ENCODE results near the gene CASS4. TPM values are rescaled to one million over a fixed set of nuclear protein-coding genes. Genes with fewer than 3 reads are reported as not detected.

The CASS4 gene
- total and polyA plus RNA-seq, 9 donors: 1.0 to 6.9 (median 2.5) TPM

DNA sequence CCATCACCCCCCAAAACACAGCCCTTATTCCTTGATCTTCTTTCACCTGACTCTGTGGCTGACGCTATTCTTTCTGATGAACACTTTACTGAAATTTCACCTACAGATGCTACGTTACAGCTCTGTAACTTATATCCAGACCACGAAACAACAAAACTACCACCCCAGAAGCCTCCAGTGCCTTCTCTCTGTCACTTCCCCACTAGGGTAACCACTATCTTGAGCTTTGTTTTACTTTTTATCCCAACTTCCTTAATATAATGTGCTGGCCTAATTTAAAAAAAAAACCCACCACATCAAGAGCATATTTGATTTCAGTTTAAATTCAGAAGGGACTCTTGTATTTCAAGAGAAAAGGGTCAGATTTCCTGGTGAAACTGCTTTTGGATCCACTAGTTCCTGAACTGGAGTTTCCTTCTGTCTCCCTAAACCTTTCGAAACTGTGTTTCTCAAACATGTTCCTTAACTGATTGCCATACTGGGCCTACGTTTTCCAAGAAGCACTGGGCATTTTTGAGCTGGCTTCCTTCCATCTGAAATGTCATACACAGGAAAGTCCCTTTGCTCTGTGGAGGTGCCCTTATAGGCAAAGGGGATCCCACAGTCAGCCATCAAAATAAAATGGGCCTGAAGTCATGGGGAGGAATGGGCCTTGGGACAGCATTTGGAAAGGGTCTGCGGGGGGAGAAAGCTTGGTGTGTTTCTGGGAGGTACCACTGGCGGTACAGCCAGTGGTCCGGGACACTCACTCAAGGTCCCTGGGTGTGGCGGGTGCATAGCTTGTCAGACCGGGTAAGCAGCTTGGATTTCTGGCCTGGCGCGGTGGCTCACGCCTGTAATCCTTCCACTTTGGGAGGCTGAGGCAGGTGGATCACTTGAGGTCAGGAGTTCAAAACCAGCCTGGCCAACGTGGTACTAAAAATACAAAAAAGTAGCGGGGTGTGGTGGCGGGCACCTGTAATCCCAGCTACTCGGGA is 30.6 kb downstream of the CASS4 start:
- H3K27ac ChIP-seq: no peak overlapping the region
- H3K4me3 ChIP-seq: no peak overlapping the region
- H3K27me3 ChIP-seq: no peaks in the 10 kb centered on the region
- intact Hi-C loops (cut with DNase I): no loop called here
- WGBS, 3 donors: 89 to 90% (median 90%) methylated on average over 17 of the region's 17 CpGs
- H3K9me3 ChIP-seq: no peaks in the 10 kb centered on the region
- DNase-seq: no peak
- TF ChIP-seq EP300 (IDR thresholded peaks at IDR 0.05): no peak
- no peak for TF ChIP-seq POLR2A (IDR thresholded peaks at IDR 0.05)
- no peaks in the 10 kb centered on the region for H3K36me3 ChIP-seq
- peaks cover 13% of the 10 kb centered on the region for H3K4me1 ChIP-seq (ENCODE audit: insufficient read depth)

GRCh38 chr20:56443654-56444540 is 31.8 kb downstream of the CASS4 start:
- H3K4me1 ChIP-seq (ENCODE audit: insufficient read depth): peaks cover 13% of the 10 kb centered on the region
- H3K27me3 ChIP-seq: no peaks in the 10 kb centered on the region
- no peaks in the 10 kb centered on the region for H3K9me3 ChIP-seq
- intact Hi-C loops (cut with DNase I): no loop called here
- H3K27ac ChIP-seq: peak overlapping the region; percentile 0 to 40
- no peak overlapping the region for H3K4me3 ChIP-seq
- TF ChIP-seq EP300 (IDR thresholded peaks at IDR 0.05): no peak
- TF ChIP-seq, protein P1, sequence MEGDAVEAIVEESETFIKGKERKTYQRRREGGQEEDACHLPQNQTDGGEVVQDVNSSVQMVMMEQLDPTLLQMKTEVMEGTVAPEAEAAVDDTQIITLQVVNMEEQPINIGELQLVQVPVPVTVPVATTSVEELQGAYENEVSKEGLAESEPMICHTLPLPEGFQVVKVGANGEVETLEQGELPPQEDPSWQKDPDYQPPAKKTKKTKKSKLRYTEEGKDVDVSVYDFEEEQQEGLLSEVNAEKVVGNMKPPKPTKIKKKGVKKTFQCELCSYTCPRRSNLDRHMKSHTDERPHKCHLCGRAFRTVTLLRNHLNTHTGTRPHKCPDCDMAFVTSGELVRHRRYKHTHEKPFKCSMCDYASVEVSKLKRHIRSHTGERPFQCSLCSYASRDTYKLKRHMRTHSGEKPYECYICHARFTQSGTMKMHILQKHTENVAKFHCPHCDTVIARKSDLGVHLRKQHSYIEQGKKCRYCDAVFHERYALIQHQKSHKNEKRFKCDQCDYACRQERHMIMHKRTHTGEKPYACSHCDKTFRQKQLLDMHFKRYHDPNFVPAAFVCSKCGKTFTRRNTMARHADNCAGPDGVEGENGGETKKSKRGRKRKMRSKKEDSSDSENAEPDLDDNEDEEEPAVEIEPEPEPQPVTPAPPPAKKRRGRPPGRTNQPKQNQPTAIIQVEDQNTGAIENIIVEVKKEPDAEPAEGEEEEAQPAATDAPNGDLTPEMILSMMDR (IDR thresholded peaks at IDR 0.05): no peak
- no peak for TF ChIP-seq POLR2A (IDR thresholded peaks at IDR 0.05)
- WGBS, 3 donors: 8 to 22% (median 13%) methylated on average over 27 of the region's 27 CpGs
- H3K36me3 ChIP-seq: no peaks in the 10 kb centered on the region
- DNase-seq: peak; percentile 30 to 51 (median 45)

DNA sequence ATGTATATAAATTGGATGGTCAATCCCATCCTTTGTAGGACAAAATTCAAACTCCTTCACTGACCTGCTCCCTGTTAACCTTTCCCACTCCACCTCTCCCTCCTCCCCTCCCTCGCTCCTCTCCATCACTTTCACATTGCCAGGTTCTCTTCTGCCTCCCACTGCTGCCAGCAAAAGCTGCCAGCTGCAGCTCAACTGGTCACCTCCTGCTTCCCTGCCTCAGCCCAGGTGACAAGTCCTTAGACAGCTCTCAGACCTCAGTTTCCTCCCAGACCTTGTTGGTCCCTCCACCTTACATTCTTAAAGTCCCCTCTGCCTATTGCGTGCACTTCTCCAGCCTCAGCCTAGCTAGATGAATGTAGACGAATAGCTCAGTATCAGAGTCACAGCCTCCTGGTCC is 33.1 kb downstream of the CASS4 start:
- Histone ChIP-seq H3K27me3 (no peaks in the 10 kb centered on the region), H3K27ac (no peak overlapping the region), H3K9me3 (no peaks in the 10 kb centered on the region), H3K4me1 (ENCODE audit: insufficient read depth) (peaks cover 11% of the 10 kb centered on the region), H3K4me3 (no peak overlapping the region), H3K36me3 (no peaks in the 10 kb centered on the region)
- WGBS, 3 donors: 87 to 95% (median 95%) methylated on average over 3 of the region's 3 CpGs
- intact Hi-C loops (cut with DNase I): no loop called here
- no peak for DNase-seq
- TF ChIP-seq, protein P1 (IDR thresholded peaks at IDR 0.05): no peak
- TF ChIP-seq POLR2A (IDR thresholded peaks at IDR 0.05) (no peak), EP300 (IDR thresholded peaks at IDR 0.05) (no peak)

DNA sequence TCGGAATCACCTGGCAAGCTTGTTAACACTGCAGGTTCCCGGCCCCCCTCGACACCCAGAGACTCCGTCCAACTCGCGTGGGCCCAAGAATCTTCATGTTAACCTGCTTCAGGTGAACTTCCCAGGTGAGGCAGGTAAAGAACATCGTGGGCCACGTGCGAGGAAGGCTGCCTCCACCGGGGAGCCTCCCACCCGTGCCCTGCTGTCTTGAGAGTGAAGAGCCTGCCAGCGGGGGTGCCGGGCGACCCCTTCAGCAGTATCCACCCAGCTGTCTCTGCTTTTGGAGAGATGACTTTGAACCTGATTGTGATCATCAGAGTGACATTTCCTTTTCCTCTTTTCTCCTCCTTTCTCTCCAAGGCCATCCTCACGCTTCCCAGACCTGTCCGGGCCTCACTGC is 33.5 kb downstream of the CASS4 start:
- intact Hi-C loops (cut with DNase I): no loop called here
- Histone ChIP-seq H3K36me3 (no peaks in the 10 kb centered on the region), H3K9me3 (no peaks in the 10 kb centered on the region), H3K4me3 (no peak overlapping the region), H3K27me3 (no peaks in the 10 kb centered on the region), H3K27ac (no peak overlapping the region), H3K4me1 (ENCODE audit: insufficient read depth) (peaks cover 11% of the 10 kb centered on the region)
- no peak for DNase-seq
- TF ChIP-seq, protein P1 (IDR thresholded peaks at IDR 0.05): no peak
- no peak for TF ChIP-seq EP300 (IDR thresholded peaks at IDR 0.05)
- no peak for TF ChIP-seq POLR2A (IDR thresholded peaks at IDR 0.05)
- 91 to 94% (median 92%) methylated on average over 12 to 16 of the region's 16 CpGs for WGBS, 3 donors

Measured in ovary (tissue), 9 donors.